Measurements from ENCODE around the gene ALS2CL.
"Not testable (repeated sequence)": the region's sequence is repeated elsewhere in the genome, so short reads cannot be mapped to it uniquely, and the experiment has no call there.

The ALS2CL gene

GRCh38 chr3:46714728-46715506, 21.4 kb upstream of the ALS2CL start:
- DNase-seq: no peak

- no peak for DNase-seq
Measured at GRCh38 chr3:46713898-46714552, 20.5 kb upstream of the ALS2CL start.

- no peak for DNase-seq
Measured at GRCh38 chr3:46713050-46713897, 19.8 kb upstream of the ALS2CL start.

- no peak for DNase-seq
Measured at GRCh38 chr3:46712191-46713049, 18.9 kb upstream of the ALS2CL start.

- DNase-seq: no peak
Measured at GRCh38 chr3:46711760-46712159, 18.3 kb upstream of the ALS2CL start.

- DNase-seq: no peak
Measured at GRCh38 chr3:46711305-46711704, 17.8 kb upstream of the ALS2CL start.

- DNase-seq: no peak
Measured at GRCh38 chr3:46710671-46711295, 17.3 kb upstream of the ALS2CL start.

GRCh38 chr3:46710229-46710628, 16.8 kb upstream of the ALS2CL start:
- no peak for DNase-seq

- no peak for DNase-seq
Measured at GRCh38 chr3:46709721-46710120, 16.2 kb upstream of the ALS2CL start.

- DNase-seq: no peak
Measured at GRCh38 chr3:46709157-46709654, 15.7 kb upstream of the ALS2CL start.

GRCh38 chr3:46708401-46709156, 15.1 kb upstream of the ALS2CL start:
- no peak for DNase-seq

GRCh38 chr3:46707601-46708011, 14.1 kb upstream of the ALS2CL start:
- DNase-seq: no peak

- no peak for DNase-seq
Measured at GRCh38 chr3:46706771-46707582, 13.5 kb upstream of the ALS2CL start.

GRCh38 chr3:46705751-46706552, 12.5 kb upstream of the ALS2CL start:
- DNase-seq: no peak

GRCh38 chr3:46705022-46705530, 11.6 kb upstream of the ALS2CL start:
- peak; percentile 73 to 74 for DNase-seq

GRCh38 chr3:46704346-46704745, 10.9 kb upstream of the ALS2CL start:
- DNase-seq: not testable (repeated sequence)

- no peak for DNase-seq
Measured at GRCh38 chr3:46703013-46703520, 9.6 kb upstream of the ALS2CL start.

GRCh38 chr3:46702246-46703012, 8.9 kb upstream of the ALS2CL start:
- no peak for DNase-seq
